Measurements from ENCODE around the gene RAET1E.
"Not testable (repeated sequence)": the region's sequence is repeated elsewhere in the genome, so short reads cannot be mapped to it uniquely, and the experiment has no call there.

Gene RAET1E

GRCh38 chr6:149889326-149889725, 8.6 kb downstream of the RAET1E start:
- no peak for DNase-seq (ENCODE audit: low spot score)

GRCh38 chr6:149888659-149889058, 9.3 kb downstream of the RAET1E start:
- DNase-seq (ENCODE audit: low spot score), result no peak

- DNase-seq (ENCODE audit: low spot score), result no peak
Observed at GRCh38 chr6:149888093-149888492, 9.8 kb downstream of the RAET1E start.

GRCh38 chr6:149887343-149887742, 10.6 kb downstream of the RAET1E start:
- DNase-seq (ENCODE audit: low spot score), result no peak

- DNase-seq (ENCODE audit: low spot score), result no peak
Observed at GRCh38 chr6:149885888-149886287, 12.0 kb downstream of the RAET1E start.

GRCh38 chr6:149884617-149885016, 13.3 kb downstream of the RAET1E start:
- DNase-seq (ENCODE audit: low spot score), result no peak

- no peak for DNase-seq (ENCODE audit: low spot score)
Observed at GRCh38 chr6:149884215-149884614, 13.7 kb downstream of the RAET1E start.

GRCh38 chr6:149881860-149882259, 16.1 kb downstream of the RAET1E start:
- DNase-seq (ENCODE audit: low spot score), result no peak

- DNase-seq (ENCODE audit: low spot score), result no peak
Observed at GRCh38 chr6:149881066-149881766, 16.7 kb downstream of the RAET1E start.

GRCh38 chr6:149877659-149878058, 20.3 kb downstream of the RAET1E start:
- no peak for DNase-seq (ENCODE audit: low spot score)

- no peak for DNase-seq (ENCODE audit: low spot score)
Observed at GRCh38 chr6:149876241-149876933, 21.5 kb downstream of the RAET1E start.

GRCh38 chr6:149872233-149872632, 25.7 kb downstream of the RAET1E start:
- DNase-seq (ENCODE audit: low spot score), result no peak

- no peak for DNase-seq (ENCODE audit: low spot score)
Observed at GRCh38 chr6:149871182-149871581, 26.7 kb downstream of the RAET1E start.

- DNase-seq (ENCODE audit: low spot score), result no peak
Observed at GRCh38 chr6:149869275-149869892, 28.5 kb downstream of the RAET1E start.

- DNase-seq (ENCODE audit: low spot score), result peak; percentile 80
Observed at GRCh38 chr6:149867876-149868640, 29.9 kb downstream of the RAET1E start.

GRCh38 chr6:149864578-149865535, 33.1 kb downstream of the RAET1E start:
- DNase-seq (ENCODE audit: low spot score), result peak; percentile 67

GRCh38 chr6:149863698-149864577, 34.0 kb downstream of the RAET1E start, which contains the start of gene LRP11:
TSS of gene LRP11 (minus strand) at chr6:149864359. CDS start at chr6:149864020, 339 bp downstream.
- DNase-seq (ENCODE audit: low spot score), result peak; percentile 88

- no peak for DNase-seq (ENCODE audit: low spot score)
Observed at GRCh38 chr6:149862922-149863697, 34.8 kb downstream of the RAET1E start.

- DNase-seq (ENCODE audit: low spot score), result not testable (repeated sequence)
Observed at GRCh38 chr6:149862424-149862738, 35.5 kb downstream of the RAET1E start.
